ENCODE data around the gene TFE3.

The TFE3 gene

DNA sequence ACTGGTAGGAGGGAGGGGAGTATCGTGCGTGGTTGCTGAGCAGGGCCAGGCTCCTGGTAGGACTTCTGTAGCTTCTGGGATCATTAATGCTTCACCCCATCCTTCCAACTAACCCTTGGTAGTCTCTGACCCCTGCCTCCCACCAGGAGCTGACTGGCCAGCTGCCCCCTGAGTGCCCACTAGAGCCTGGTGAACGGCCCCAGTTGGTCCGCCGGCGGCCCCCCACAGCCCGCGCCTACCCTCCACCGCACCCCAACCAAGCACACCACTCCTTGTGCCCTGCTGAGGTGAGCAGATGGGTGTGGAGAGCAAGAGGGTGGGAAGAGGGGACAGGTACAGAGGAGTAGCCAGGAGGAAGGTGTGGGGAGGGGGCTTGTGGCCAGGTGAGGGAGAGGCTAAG is 20.6 kb upstream of the TFE3 start:
- in situ Hi-C loops (cut with MboI; ENCODE audit: low pct_unique_long_range_greater_than_20kb, low sequenced_read_pairs) = no loop called here
- no peak for DNase-seq

DNA sequence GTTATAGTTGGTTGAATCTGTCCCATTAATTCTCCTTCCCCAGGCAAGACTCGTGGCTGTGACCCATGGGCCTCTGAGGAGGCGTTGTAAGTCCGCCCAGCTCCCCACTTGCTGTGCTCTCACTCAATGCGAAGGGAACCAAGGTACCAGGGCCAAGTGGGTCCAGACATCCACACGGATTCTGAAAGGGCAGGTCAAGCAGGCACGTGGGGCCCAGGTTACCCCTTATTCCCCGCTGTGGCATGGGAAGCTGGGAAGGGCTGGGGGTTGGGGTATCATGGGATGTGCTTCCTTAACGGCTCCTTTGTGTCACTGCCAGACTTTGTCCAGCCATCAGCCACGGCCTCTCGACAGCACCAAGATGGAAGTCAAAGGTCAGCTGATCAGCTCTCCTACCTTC is 18.8 kb upstream of the TFE3 start:
- in situ Hi-C loops (cut with MboI; ENCODE audit: low pct_unique_long_range_greater_than_20kb, low sequenced_read_pairs) = no loop called here
- no peak for DNase-seq

DNA sequence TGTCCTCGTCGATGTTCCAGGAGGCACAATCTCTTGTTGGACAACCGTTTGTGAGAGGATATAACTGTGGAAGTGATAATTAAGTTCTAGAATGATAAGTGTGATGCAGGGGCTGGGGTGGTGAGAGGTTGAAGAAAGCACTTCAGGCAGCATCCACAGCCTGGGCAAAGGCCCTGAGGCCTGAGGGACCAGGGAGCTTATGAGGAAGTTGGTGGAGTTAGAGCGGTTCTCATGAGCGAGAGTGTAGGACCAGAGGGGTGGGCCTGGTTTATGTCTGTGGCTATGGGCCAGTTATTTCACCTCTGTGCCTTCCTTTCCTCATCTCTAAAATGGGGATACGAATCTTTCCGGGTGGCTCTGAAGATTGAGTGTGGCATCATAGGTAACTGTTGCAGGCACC is 18.3 kb upstream of the TFE3 start:
- DNase-seq = no peak
- in situ Hi-C loops (cut with MboI; ENCODE audit: low pct_unique_long_range_greater_than_20kb, low sequenced_read_pairs) = no loop called here

DNA sequence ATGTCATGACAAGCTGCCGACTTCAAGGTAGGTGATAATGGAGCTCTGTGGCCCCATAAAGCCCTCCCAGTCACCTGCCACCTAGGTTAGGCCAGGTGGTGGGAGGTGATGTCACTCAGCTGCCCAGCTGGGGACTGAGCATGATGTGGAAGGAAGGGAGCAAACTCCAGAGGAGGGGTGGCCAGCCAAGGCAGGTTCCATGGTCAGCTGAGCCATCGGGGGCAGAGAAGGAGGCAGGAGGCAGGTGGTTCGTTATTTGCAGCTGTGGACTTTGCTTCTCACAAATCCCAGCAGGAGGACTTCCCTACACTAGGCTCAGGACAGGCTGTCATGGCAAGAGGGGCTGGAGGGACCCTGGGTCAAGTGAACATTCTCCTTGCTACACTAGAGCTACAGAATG is 17.8 kb upstream of the TFE3 start:
- in situ Hi-C loops (cut with MboI; ENCODE audit: low pct_unique_long_range_greater_than_20kb, low sequenced_read_pairs) = no loop called here

DNA sequence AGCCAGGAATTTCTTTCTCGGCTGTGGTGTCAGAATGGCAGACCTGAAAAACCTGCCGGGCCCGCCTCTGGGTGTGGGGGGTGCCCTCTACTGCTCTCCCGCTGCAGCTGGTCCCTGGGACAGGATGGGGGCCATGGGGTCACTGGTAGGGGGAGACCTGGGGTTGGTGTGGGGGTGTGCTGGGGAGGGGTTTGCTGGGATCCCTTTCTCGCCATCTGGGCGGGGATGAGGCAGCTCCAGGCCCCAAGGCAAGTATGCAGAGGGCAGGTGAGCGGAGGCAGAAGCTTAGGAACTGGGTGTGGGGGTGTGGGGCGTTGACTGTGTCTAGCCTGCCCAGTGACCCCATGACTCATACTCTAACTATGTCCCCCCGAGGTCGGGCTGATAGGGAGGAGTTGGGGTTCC is 16.5 kb upstream of the TFE3 start:
- in situ Hi-C loops (cut with MboI; ENCODE audit: low pct_unique_long_range_greater_than_20kb, low sequenced_read_pairs) = no loop called here
- DNase-seq = no peak

More for the DNA sequence above, 17.8 kb upstream of the TFE3 start:
- no peak for DNase-seq

DNA sequence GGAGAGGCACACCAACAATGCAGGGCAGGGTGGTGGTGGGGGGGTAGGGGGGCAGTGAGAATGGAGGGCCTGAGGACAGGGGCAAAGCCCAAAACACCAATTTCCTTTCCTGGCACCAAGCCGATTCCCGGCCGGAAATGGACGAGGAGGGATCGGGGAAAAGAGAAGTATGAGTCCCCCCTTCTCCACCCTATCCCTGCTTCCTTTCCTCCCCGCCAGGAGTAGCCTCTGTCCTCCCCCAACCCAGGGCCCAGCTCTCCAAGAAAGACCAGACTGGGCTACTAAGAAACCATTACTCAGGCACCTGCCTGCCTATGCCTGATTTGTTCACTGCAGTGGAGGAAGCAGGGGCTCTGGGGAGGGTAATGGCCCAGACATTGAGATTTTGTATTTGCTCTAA is 16.0 kb upstream of the TFE3 start:
- in situ Hi-C loops (cut with MboI; ENCODE audit: low pct_unique_long_range_greater_than_20kb, low sequenced_read_pairs) = no loop called here
- no peak for DNase-seq

DNA sequence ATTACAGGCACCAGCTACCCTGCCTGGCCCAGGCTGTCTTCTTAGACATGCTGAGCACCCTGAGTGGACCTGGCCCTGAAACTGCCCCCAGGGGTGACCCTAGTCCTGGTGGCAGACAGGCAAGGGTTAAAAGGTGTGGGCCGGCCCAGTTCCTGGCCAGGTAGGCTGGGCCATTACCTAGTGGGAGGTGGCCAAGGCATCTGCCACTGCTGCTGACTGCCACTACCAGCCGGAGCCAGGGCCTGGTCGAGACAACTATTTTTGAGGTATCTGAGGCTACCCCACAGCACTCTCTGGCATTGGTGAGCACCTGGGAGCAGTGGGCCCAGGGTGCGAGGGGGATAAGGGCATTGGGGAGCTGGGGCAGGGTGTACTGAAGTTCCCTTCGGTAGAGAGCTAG is 15.6 kb upstream of the TFE3 start, which contains the start of gene CCDC120:
Gene CCDC120, plus strand, starts transcription at position 206 of the 400 bp plus-strand sequence. CDS start 3,043 bp downstream, outside the sequence.
- in situ Hi-C loops (cut with MboI; ENCODE audit: low pct_unique_long_range_greater_than_20kb, low sequenced_read_pairs) = no loop called here
- no peak for DNase-seq

DNA sequence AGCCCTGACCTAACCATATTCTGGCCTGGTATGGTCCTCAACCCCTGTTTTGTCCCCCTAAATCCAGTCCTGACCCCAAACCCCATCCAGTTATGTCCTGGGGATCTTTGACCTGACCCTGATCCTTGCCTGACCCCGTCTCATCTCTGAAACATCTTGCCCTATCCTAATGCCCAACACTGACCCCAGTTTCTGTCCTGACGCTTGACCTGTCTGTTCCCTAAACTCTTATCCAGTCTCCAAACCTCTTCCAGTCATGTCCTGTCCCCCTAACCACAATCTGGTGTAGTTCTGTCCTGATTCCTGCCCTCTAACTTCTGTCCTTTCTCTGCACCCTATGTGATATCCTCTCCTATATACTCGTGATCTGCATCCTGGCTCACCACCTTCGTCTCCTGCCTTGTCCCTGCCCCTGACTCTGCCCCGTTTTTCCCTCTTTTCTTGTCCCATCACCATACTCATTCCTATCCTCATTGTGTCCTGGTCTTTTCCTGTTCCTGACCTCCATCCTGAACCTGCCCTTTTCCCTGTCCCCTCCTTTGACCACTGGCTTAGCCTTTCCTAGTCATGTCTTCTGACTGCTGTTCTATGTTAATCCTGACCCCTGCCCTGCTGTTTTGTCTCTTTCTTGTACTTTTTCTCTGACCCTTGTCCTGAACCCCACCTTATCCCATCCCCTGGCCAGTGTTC is 11.1 kb upstream of the TFE3 start:
- in situ Hi-C loops (cut with MboI; ENCODE audit: low pct_unique_long_range_greater_than_20kb, low sequenced_read_pairs) = no loop called here
- no peak for DNase-seq

DNA sequence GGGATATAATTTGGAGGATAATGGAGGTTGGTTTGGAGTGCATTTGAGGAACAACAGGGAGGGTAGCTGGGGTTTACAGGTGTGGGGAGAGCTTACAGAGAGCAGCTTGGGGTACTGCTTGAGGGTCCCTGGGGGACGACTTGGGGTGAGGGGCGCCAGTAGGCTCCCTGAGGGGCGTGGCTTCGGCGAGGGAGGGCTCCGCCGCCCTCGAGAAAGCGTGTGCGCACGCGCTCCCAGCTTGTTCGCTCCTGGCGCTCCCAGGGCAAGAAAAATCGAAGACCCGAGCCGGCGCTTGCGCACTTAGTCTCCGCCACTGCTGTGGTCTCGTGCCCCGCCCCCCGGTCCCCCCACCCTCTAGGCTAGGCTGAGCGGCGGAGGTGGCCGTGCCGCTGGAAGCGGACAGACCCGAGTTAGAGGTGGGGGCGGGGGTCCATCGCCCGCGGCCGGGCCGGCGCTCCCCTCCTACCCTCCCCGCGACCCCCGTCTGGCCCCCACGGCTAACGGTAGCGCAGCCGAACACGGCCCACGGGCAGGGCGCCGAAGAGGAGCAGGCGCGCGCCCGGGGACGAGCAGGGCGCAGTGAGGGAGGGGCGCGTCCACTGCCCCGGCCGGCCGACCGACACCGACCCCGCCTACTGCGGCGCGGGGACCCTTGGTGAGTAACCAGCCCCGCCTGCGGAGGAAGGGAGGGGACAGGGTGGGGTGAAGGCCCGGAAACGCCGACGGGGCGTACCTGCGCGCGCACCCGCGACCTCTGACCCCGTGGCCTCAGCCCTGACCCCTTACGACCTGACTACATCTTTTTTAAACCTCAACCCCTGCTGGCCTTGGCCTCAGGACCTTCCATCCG is 10.3 kb upstream of the TFE3 start:
- DNase-seq = peak; percentile 74
- in situ Hi-C loops (cut with MboI; ENCODE audit: low pct_unique_long_range_greater_than_20kb, low sequenced_read_pairs) = no loop called here

DNA sequence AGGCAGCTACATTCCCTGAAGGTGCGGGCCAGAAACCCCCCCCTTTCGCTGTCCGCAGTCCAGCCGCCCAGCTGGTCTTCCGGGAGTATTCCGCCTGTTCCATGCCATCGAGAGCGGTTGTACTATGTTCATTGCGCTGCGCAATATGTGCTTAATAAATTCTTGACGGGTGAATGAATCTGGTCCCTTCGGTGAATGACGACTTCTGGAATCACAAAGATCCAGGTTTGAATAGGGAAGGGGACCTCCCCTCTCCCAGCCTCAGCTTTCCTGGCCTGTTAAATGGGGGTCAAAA is 777 bp upstream of the TFE3 start:
- in situ Hi-C loops (cut with MboI; ENCODE audit: low pct_unique_long_range_greater_than_20kb, low sequenced_read_pairs) = no loop called here
- no peak for DNase-seq

DNA sequence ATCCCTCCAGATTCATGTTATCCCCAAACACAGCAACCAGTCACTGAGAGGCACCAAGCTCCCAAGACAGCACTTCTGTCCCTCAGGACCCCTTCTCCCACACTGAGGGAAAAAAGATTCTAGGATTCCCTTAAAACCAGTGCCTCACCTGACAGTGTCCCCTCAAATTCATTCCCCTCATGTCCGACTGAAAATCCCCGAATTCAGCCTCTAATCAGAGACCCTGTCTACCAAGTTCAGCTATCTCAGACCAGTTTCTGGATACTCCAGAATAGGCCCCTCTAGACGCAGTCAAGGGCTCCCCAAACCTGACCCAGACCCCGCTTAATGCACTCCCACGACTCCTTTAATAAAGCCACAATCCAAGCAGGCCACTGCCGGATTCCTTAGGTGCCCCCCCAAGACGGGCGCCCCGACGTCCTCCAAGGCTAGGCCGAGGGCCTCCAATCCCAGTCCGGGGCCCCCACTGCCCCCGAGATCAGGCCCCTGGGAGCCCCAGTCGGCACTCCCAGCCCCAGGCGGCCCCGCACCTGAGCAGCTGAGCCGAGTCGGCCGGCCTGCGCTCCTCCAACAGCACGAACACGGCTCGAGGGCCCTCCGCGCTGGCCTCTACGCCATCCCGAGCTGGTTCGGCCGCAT is 457 bp downstream of the TFE3 start:
- DNase-seq = peak; percentile 24
- in situ Hi-C loops (cut with MboI; ENCODE audit: low pct_unique_long_range_greater_than_20kb, low sequenced_read_pairs) = no loop called here

DNA sequence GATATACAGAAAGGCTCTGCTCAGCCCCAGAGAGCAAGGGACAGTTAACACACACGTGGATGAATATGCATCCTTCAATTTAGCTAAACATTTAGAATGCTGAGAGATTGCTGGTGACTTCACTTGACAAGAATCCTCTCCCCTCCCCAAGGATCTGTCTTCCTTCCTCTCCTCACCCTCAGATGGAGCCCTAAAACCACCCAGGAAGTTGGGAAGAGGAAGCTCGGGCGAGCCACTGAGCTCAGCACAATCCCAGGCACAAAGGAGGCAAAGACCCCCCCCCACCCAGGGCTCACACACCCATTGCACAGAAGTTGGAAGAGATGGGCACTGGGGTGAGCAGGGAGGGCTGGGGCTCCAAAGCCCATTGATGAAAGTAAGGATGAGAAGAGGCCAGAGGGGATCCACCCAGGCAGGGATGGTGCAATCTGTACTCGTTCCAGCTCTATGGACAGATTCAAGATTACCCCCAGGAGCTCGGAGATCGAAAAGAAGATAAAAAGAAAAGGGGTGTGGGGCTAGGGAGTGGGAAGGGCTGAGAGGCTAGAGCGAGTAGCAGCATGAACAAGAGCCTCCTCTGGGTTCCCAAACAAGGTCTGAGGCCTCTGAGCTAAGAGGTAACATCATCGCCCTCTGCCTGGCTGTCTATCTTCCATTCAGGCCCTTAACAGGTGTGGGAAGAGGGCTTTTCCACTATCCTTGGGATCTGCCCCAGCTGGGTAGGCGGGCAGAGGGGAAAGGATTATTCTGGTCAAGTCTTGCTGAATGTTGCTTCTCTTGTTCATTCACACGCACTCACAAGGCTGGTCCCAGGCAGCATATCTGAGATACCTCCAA is 1.2 kb downstream of the TFE3 start:
- DNase-seq = peak; percentile 48

DNA sequence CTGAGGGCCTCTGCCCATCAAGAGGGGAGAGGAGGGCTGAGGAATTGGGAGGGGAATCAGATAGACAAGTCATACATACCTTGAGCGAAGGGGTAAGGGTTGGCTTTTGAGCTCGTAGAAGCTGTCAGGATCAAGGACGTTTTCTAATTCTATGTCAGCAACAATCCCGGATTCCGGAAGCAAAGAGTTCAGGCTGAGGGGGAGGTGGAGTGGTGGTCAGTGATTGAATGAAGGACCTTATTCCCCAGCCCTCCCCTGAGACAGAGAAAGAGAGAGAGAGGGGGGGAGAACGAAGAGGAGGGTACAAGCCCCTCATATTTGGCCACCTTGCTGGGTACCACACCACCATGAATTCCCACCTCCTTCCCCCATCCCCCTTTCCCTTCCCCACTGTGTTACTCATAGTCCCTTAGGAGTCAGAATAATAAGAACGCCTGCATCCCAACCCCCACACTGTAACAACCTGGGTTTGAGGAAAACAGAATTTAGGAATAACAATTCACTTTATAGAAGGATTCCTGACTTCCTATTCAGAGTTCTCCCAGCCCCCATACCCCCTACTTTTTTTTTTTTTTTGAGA is 2.7 kb downstream of the TFE3 start:
- in situ Hi-C loops (cut with MboI; ENCODE audit: low pct_unique_long_range_greater_than_20kb, low sequenced_read_pairs) = no loop called here

More for the DNA sequence above, 1.2 kb downstream of the TFE3 start:
- in situ Hi-C loops (cut with MboI; ENCODE audit: low pct_unique_long_range_greater_than_20kb, low sequenced_read_pairs) = no loop called here

DNA sequence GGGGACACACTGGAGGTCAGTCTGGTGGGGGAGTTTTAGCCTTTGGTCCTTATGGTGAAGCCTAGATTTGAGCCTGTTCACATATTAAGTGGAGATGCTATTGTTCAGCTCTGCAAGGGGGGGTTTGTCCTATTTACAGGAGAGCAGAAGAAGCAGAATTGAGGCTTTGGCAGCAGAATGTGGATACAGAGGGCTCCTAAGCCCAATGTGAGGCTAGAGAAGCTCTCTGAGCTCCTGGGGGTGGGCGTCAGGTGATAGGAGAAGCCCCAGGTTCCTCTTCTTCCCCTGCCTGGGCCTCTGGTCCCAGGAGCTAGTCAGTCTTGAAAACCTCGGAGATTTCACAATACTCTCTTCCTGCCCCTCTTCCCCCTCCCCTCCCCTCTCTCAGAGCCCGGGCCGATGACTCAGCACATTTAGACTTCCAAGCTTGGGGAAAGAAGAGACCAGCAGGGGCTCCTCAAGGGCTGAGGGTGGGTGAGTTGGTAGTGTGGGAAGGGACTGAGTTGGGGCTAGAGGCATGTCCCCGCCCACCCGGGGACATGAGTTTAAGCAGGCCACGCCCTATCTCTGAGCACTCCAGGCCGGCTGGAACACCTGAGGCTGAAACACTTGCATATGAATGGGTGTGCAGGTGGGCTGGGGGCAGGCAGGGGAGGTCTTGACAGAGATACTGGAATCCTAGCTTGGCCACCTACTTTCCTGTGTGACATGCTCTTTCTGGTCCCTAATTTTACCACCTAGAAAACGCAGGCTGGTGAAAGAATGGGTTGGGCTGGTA is 3.4 kb downstream of the TFE3 start:
- in situ Hi-C loops (cut with MboI; ENCODE audit: low pct_unique_long_range_greater_than_20kb, low sequenced_read_pairs) = no loop called here
- DNase-seq = peak; percentile 98

More for the DNA sequence above, 2.7 kb downstream of the TFE3 start:
- DNase-seq = no peak

DNA sequence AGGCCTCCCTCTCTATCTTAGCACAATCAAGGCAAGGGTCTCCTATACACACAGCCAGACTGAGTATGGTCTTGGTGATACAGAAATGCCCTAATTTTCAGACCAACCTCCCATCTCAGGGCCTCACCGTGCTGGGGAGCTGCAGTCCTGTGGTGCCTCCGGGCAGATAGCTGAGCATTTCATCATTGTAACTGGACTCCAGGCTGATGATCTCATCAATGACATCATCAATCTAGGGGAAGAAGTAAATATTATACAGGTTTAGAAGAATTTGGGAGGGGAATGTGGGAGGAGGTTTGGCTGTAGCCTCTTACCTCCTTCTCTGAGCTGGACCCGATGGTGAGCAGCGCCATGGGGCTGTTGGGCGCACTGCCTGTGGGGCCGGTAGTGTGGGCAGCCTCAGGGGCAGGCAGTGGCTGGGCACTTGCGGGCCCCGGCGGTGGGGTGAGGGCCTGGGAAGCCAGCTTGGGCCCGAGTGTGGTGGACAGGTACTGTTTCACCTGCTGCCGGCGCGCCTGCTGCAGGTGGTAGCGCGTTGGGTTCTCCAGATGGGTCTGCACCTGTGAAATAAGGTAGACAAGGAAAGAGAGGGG is 5.2 kb downstream of the TFE3 start:
- in situ Hi-C loops (cut with MboI; ENCODE audit: low pct_unique_long_range_greater_than_20kb, low sequenced_read_pairs) = no loop called here
- DNase-seq = no peak

DNA sequence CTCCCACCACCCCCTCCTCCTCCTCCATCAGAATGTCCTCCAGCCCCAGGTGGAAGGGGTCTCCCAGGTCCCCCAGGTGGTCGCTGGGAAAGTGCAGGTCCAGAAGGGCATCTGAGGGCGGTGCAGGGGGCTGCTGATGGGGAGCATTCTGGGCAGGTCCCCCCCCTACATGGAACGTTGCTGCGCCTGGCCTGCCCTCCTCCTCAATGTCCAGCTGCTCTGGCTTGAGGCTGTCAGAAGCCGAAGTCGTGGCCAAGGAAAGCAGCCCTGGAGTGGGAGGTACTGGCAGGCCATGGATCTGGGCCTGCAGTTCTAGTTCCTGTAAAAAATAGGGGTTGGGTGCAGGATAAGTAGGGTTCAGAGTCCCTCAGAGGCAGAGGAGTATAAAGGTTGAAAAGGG is 12.9 kb downstream of the TFE3 start:
- DNase-seq = no peak
- in situ Hi-C loops (cut with MboI; ENCODE audit: low pct_unique_long_range_greater_than_20kb, low sequenced_read_pairs) = no loop called here

DNA sequence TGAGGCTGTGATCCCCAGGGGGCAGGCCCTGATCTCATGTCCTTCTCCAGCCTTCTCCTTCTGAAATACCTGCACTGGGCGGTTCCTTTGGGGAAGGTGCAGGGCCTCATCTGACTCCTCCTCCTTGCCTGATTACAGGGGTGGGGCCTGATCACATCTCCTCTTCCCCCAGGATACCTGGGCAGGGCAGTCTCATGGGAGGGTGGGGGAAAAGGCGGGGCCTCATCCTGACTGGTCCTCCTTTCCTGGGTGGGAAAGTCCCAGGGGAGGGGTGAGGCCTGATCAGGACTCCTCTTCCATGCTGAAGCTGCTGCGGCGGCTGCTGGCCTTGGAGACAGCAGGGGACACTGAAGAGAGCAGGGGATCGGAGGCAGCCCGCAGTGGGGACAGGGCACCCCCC is 13.3 kb downstream of the TFE3 start:
- in situ Hi-C loops (cut with MboI; ENCODE audit: low pct_unique_long_range_greater_than_20kb, low sequenced_read_pairs) = no loop called here

DNA sequence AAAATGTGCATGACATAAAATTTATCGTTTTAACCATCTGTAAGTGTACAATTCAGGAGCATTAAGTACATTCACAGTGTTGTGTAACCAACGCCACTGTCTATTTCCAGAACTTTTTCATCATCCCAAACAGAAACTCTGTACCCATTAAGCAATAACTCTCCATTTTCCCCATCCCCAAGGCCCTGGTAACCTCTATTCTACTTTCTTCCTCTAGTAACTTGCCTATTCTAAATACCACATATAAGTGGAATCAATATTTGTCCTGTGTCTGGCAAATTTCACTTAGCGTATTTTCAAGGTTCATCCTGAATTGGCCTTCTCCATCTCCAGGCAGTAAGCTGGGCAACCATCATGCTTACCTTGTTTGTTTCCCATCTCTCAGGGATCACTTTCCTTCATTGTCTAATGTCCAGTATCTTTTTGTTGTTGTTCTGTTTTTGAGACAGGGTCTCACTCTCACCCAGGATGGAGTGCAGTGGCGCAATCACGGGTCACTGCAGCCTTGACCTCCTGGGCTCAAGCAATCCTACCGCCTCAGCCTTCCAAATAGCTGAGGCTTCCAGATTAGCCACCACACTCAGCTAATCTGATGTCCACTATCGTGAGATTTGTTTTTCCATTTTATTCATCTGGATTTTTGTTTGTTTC is 23.4 kb downstream of the TFE3 start:
- in situ Hi-C loops (cut with MboI; ENCODE audit: low pct_unique_long_range_greater_than_20kb, low sequenced_read_pairs) = no loop called here
- DNase-seq = no peak

More for the DNA sequence above, 13.3 kb downstream of the TFE3 start:
- DNase-seq = no peak
